ENCODE data around the gene ST7L.

The ST7L gene

GRCh38 chr1:112638110-112638428, 19.1 kb upstream of the ST7L start:
- TF ChIP-seq SUZ12 (IDR thresholded peaks at IDR 0.05; ENCODE audit: extremely low read depth, insufficient read depth, insufficient read length) (no peak), ZNF274 (IDR thresholded peaks at IDR 0.05; ENCODE audit: low read depth, low read length) (no peak), YY1 (IDR thresholded peaks at IDR 0.05; ENCODE audit: insufficient read depth, insufficient read length) (no peak)
- no peak for DNase-seq (ENCODE audit: low read depth, low spot score)
- H3K9ac ChIP-seq (ENCODE audit: insufficient read length, low read depth), result no peak overlapping the region
- H3K27me3 ChIP-seq (ENCODE audit: insufficient read depth, insufficient read length), result no peaks in the 10 kb centered on the region
- no peaks in the 10 kb centered on the region for H3K4me1 ChIP-seq (ENCODE audit: insufficient read depth, insufficient read length)
- no peak overlapping the region for H3K4me3 ChIP-seq (ENCODE audit: insufficient read length, low read depth)
- H3K9me3 ChIP-seq (ENCODE audit: insufficient read depth, low read length), result peaks cover 8% of the 10 kb centered on the region
- peaks cover 11% of the 10 kb centered on the region for H3K36me3 ChIP-seq (ENCODE audit: insufficient read depth, insufficient read length, low read length)

DNA sequence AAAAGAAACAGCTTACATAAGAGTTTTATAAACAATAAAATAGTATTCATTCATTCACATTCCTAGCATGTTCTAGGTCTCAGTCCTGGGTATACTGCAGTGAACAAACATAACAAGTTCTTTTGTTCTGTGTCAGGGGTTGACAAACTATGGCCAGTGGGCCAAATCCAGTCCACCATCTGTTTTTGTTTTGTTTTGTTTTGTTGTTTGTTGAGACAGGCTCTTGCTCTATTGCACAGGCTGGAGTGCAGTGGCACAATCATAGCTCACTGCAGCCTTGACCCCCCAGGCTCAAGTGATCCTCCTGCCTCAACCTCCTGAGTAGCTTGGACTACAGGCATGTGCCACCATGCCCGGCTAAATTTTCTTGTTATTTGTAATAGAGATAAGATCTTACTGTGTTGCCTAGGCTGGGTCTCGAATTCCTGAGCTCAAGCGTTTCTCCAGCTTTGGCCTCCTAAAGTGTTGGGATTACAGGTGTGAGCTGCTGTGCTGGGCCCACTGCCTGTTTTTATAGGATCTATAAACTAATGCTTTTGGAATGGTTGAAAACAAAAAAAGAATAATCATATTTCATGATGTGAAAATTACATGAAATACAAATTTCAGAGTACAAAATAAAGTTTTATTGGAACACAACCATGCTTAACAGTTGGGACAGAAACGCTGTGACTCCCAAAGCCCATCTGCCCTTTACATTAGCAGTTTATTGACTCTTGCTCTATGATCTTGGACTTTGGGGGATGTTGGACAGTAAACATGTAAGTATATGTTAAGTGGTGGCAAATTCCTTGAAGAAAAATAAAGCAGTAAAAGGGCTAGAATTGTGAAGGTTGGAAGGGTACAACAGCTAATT, 18.5 kb upstream of the ST7L start:
- Histone ChIP-seq H3K4me3 (ENCODE audit: insufficient read length, low read depth) (no peak overlapping the region), H3K4me1 (ENCODE audit: insufficient read depth, insufficient read length) (no peaks in the 10 kb centered on the region), H3K9me3 (ENCODE audit: insufficient read depth, low read length) (peaks cover 8% of the 10 kb centered on the region), H3K36me3 (ENCODE audit: insufficient read depth, insufficient read length, low read length) (peaks cover 11% of the 10 kb centered on the region), H3K9ac (ENCODE audit: insufficient read length, low read depth) (no peak overlapping the region), H3K27me3 (ENCODE audit: insufficient read depth, insufficient read length) (no peaks in the 10 kb centered on the region)
- TF ChIP-seq ZNF274 (IDR thresholded peaks at IDR 0.05; ENCODE audit: low read depth, low read length) (no peak), SUZ12 (IDR thresholded peaks at IDR 0.05; ENCODE audit: extremely low read depth, insufficient read depth, insufficient read length) (no peak), YY1 (IDR thresholded peaks at IDR 0.05; ENCODE audit: insufficient read depth, insufficient read length) (no peak)
- no peak for DNase-seq (ENCODE audit: low read depth, low spot score)

DNA sequence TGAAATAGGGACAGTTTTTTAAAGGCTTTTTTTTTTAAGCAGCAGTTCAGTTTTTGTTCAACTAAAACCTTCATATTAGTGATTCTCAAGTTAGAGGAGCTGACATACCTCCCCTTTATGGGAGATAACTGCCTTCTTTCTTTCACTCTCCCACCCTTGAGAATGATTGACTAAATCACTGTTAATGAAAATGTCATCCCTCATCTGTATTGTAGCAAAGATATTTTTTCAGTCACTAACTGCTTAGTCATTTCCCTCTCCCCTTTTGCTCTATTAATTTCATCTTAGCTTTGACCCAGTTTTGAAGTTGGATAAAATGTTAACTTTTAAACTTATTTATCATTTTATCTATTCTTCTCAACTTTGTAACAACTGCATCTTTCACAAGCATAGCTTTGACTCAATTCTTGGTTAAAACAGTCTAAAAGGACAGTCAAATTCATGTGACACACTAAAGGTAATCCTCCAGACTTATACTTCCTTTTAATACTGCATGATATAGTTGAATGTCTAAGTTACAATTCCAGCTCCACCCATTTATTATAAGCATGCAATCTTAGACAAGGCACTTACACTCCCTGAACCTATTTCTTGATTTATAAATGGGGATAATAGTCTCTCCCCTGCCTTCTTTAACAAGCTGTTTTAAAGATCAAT, 17.8 kb upstream of the ST7L start:
- H3K4me3 ChIP-seq (ENCODE audit: insufficient read length, low read depth), result no peak overlapping the region
- peaks cover 8% of the 10 kb centered on the region for H3K9me3 ChIP-seq (ENCODE audit: insufficient read depth, low read length)
- no peak for DNase-seq (ENCODE audit: low read depth, low spot score)
- TF ChIP-seq SUZ12 (IDR thresholded peaks at IDR 0.05; ENCODE audit: extremely low read depth, insufficient read depth, insufficient read length) (no peak), YY1 (IDR thresholded peaks at IDR 0.05; ENCODE audit: insufficient read depth, insufficient read length) (no peak), ZNF274 (IDR thresholded peaks at IDR 0.05; ENCODE audit: low read depth, low read length) (no peak)
- no peaks in the 10 kb centered on the region for H3K4me1 ChIP-seq (ENCODE audit: insufficient read depth, insufficient read length)
- no peaks in the 10 kb centered on the region for H3K27me3 ChIP-seq (ENCODE audit: insufficient read depth, insufficient read length)
- peaks cover 11% of the 10 kb centered on the region for H3K36me3 ChIP-seq (ENCODE audit: insufficient read depth, insufficient read length, low read length)
- no peak overlapping the region for H3K9ac ChIP-seq (ENCODE audit: insufficient read length, low read depth)

DNA sequence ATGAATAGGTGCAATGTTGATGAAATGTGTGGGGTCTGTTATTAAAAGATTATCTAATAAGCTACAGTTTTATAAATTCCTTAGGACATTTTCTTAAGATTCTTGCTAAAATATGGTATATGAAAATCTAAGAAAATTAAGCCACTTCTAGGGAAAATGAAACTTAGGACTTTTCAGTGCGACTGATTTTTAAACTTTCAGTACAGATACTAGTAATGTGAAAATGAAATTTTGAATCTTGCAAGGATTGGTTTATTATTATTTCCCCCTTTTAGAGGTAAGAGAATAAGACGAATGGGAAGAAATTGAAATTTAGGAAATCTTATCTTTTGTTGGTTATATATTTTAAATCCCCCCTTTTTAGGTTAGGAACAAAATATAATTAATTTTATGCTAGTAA, 17.1 kb upstream of the ST7L start:
- TF ChIP-seq ZNF274 (IDR thresholded peaks at IDR 0.05; ENCODE audit: low read depth, low read length), result no peak
- TF ChIP-seq SUZ12 (IDR thresholded peaks at IDR 0.05; ENCODE audit: extremely low read depth, insufficient read depth, insufficient read length), result no peak
- no peak for TF ChIP-seq YY1 (IDR thresholded peaks at IDR 0.05; ENCODE audit: insufficient read depth, insufficient read length)
- H3K9ac ChIP-seq (ENCODE audit: insufficient read length, low read depth), result no peak overlapping the region
- DNase-seq (ENCODE audit: low read depth, low spot score), result no peak
- H3K36me3 ChIP-seq (ENCODE audit: insufficient read depth, insufficient read length, low read length), result peaks cover 14% of the 10 kb centered on the region
- peaks cover 8% of the 10 kb centered on the region for H3K9me3 ChIP-seq (ENCODE audit: insufficient read depth, low read length)
- no peaks in the 10 kb centered on the region for H3K27me3 ChIP-seq (ENCODE audit: insufficient read depth, insufficient read length)
- H3K4me3 ChIP-seq (ENCODE audit: insufficient read length, low read depth), result no peak overlapping the region
- H3K4me1 ChIP-seq (ENCODE audit: insufficient read depth, insufficient read length), result no peaks in the 10 kb centered on the region

- Histone ChIP-seq H3K36me3 (ENCODE audit: insufficient read depth, insufficient read length, low read length) (peaks cover 22% of the 10 kb centered on the region), H3K4me3 (ENCODE audit: insufficient read length, low read depth) (no peak overlapping the region), H3K9me3 (ENCODE audit: insufficient read depth, low read length) (peaks cover 6% of the 10 kb centered on the region), H3K9ac (ENCODE audit: insufficient read length, low read depth) (no peak overlapping the region), H3K27me3 (ENCODE audit: insufficient read depth, insufficient read length) (no peaks in the 10 kb centered on the region), H3K4me1 (ENCODE audit: insufficient read depth, insufficient read length) (no peaks in the 10 kb centered on the region)
- no peak for DNase-seq (ENCODE audit: low read depth, low spot score)
- TF ChIP-seq ZNF274 (IDR thresholded peaks at IDR 0.05; ENCODE audit: low read depth, low read length), result no peak
- no peak for TF ChIP-seq YY1 (IDR thresholded peaks at IDR 0.05; ENCODE audit: insufficient read depth, insufficient read length)
- TF ChIP-seq SUZ12 (IDR thresholded peaks at IDR 0.05; ENCODE audit: extremely low read depth, insufficient read depth, insufficient read length), result no peak
Measured at GRCh38 chr1:112634367-112634766, 15.4 kb upstream of the ST7L start.

DNA sequence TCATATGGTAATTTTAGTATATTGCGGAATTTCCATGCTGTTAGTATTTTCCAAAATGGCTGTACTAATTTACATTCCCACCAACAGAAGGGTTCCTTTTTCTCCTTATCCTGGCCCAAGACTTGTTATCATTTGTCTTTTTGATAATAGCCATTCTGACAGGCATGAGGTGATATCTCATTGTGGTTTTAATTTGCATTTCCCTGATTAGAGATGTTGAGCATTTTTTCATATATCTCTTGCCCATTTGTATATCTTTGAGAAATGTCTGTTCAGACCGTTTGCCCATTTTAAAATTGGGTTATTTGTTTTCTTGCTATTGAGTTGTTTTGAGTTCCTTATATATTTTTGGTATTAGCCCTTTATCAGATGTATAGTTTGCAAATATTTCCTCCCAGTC, 14.7 kb upstream of the ST7L start:
- H3K4me3 ChIP-seq (ENCODE audit: insufficient read length, low read depth), result no peak overlapping the region
- H3K9me3 ChIP-seq (ENCODE audit: insufficient read depth, low read length), result no peaks in the 10 kb centered on the region; the same call in 1 of the 2 replicates
- no peaks in the 10 kb centered on the region for H3K4me1 ChIP-seq (ENCODE audit: insufficient read depth, insufficient read length)
- H3K36me3 ChIP-seq (ENCODE audit: insufficient read depth, insufficient read length, low read length), result peaks cover 22% of the 10 kb centered on the region
- no peak for DNase-seq (ENCODE audit: low read depth, low spot score)
- H3K9ac ChIP-seq (ENCODE audit: insufficient read length, low read depth), result no peak overlapping the region
- TF ChIP-seq SUZ12 (IDR thresholded peaks at IDR 0.05; ENCODE audit: extremely low read depth, insufficient read depth, insufficient read length) (no peak), ZNF274 (IDR thresholded peaks at IDR 0.05; ENCODE audit: low read depth, low read length) (no peak), YY1 (IDR thresholded peaks at IDR 0.05; ENCODE audit: insufficient read depth, insufficient read length) (no peak)
- no peaks in the 10 kb centered on the region for H3K27me3 ChIP-seq (ENCODE audit: insufficient read depth, insufficient read length)

DNA sequence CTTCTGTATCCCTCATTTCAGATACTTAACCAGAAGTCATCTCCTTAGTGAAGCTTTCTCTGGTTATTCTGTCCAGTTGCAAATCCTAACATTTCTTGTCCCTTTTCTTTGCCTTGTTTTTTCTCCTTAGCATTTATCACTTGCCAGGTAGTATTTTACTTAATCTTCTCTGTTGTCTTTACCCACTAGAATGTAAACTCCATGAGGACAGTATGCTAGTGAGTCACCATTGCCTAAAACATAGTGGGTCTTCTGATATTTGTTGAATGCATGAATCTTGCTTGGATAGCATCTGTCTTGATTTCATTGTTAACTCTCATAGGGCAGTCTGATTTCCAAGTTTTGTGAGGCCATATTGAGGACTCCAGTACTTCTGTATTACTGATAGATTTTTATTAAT, 10.3 kb upstream of the ST7L start:
- no peak for TF ChIP-seq ZNF274 (IDR thresholded peaks at IDR 0.05; ENCODE audit: low read depth, low read length)
- no peak for TF ChIP-seq SUZ12 (IDR thresholded peaks at IDR 0.05; ENCODE audit: extremely low read depth, insufficient read depth, insufficient read length)
- no peak for TF ChIP-seq YY1 (IDR thresholded peaks at IDR 0.05; ENCODE audit: insufficient read depth, insufficient read length)
- Histone ChIP-seq H3K36me3 (ENCODE audit: insufficient read depth, insufficient read length, low read length) (peaks cover 34% of the 10 kb centered on the region), H3K4me3 (ENCODE audit: insufficient read length, low read depth) (no peak overlapping the region), H3K9me3 (ENCODE audit: insufficient read depth, low read length) (no peaks in the 10 kb centered on the region), H3K4me1 (ENCODE audit: insufficient read depth, insufficient read length) (no peaks in the 10 kb centered on the region), H3K9ac (ENCODE audit: insufficient read length, low read depth) (no peak overlapping the region), H3K27me3 (ENCODE audit: insufficient read depth, insufficient read length) (no peaks in the 10 kb centered on the region)
- DNase-seq (ENCODE audit: low read depth, low spot score), result no peak

All from NT2/D1 (cell line).